NCI-H146 (cell line): ENCODE measurements around the gene GPNMB.

Experiments
- DNase-seq: peaks from one replicate; lab custom pipeline; 2025; lab: John Stamatoyannopoulos, UW

GPNMB gene

DNA sequence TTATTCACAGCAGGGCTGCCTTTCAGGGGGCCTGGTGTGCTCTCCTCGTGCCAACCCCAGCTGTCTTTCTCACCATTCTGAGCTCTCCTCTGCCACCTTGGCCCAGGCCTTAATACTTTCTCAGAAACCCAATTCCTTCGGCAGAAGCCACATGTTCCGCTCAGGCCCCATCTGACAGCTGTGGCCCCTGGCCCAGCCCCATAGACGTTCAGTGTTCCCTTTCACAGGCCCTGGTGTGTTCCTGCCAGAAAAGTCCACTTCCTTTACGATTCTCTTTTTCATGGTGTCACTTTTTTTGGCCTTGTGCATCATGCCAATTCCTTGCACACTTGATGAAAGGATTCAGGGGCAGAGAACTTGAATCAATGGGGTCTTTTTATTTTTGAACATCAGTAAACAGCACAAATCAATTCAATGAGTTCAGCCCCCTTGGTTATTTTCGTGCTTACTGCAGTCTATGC is 15.9 kb upstream of the GPNMB start:
- no peak for DNase-seq

DNA sequence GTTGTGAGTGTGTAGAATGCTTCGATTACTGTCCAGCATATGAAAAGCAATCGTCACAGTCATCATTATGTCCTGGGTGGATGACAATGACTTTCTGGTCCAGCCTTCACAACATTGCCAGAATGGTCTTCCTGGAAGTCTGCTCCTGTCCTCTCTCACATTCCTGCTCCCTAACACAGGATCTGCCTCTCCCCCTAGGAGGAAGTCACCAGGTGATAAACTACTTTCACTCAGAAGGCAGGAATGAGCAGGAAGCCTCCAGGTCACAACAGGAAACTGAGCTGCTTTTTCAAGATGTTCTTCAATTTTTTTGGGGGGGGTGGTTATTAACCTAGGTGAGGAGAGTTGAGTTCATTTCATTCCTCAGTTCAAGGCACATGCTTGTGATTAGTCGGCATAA is 13.6 kb upstream of the GPNMB start:
- DNase-seq = no peak

DNA sequence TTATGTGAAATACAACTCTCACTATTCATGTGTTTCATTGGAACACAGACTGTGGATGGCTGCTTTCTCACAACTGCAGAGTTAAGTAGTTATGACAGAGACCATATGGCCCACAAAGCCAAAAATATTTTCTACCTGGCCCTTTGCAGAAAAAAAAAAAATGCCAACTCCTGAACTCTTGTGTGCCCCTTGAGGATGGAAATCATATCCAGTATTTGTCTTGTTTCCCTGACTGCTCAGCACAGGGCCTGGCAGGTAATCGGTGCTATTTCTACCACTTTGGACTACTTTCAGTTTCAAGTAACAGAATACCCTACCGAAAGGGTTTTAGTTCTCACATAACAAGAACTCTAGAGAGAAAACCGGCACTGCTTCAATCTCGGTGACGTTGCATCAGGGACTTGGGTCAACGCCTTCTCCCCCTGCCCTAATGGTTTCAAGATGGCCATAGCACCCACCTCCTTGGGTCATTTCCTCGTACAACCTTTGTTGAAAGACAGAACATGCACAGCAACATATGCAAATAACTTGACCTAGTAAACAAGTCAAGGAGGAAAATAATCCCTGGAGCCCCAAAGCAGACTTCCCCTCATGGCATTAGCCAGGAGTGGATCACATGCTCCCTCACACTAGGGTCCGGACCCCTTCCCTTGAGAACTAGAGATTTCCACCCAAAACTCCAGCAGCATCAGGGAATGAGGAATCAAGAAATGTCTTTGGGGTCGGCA is 11.8 kb upstream of the GPNMB start:
- no peak for DNase-seq

DNA sequence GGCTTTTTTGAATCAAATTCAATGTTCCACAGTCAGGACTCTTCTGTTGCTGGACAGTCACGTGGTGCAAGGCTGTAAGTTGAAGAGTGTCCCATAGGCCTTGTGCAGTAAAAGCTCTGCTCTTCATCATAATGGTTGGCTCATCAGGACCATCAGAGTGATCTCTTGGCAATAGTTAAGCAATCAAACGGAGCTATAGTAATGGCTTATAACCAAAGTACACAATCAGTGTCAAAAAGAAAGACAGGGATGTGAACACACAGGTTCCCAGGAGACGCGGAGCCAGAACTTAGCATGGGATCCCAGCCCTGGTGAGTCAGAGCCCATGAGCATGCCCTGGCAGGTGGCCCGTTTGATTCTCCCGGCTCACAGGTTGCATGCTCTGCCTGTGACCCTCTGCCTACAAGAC is 10.8 kb upstream of the GPNMB start:
- no peak for DNase-seq

DNA sequence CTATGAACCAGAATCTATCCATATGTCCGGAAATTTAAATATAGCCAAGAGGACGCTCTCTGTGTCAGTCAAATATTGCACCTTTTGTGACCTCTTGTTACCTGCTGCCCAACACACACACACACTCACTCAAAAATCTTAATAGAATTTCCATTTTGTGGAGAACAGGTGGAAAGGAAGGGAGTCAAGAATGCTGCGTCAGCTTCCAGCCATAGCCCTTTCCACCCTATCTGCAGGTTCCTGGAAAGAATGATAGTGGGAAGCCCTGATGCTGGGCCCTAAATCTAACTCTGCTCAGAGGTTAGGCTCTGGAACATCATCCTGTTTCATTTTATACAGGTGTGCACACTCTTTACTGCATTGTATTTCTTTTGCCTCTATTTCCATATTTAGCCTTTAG is 9.6 kb upstream of the GPNMB start:
- DNase-seq = no peak

DNA sequence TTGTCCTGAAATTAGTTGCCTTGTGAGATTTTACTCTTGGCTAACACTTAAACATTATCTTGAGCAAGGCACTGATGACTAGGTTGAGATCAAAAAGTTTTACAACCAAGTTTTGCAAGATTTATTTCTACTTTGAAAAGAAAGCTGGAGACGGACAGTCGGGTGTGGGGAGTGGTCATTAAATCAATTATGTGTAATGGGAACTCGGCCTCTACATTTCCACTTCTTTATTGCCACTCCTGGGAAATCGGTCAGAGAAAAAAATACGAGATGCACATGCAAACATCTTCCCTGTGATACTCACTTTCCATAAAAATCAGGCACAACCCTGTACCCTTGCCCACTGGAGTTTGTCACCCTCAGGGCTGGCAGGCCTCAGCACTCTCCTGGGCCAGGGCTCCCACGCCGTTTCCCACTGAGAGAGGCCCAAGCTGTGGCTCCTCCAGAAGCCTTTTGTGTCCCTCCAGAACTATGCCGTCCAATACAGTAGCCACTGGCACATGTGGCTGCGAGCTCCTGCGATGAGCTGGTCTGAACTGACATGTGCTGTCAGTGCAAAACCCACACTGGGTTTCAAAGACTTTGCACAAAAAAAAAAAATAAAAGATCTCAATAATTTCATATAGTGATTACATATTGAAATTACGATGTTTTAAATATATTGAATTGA is 7.5 kb upstream of the GPNMB start:
- no peak for DNase-seq

DNA sequence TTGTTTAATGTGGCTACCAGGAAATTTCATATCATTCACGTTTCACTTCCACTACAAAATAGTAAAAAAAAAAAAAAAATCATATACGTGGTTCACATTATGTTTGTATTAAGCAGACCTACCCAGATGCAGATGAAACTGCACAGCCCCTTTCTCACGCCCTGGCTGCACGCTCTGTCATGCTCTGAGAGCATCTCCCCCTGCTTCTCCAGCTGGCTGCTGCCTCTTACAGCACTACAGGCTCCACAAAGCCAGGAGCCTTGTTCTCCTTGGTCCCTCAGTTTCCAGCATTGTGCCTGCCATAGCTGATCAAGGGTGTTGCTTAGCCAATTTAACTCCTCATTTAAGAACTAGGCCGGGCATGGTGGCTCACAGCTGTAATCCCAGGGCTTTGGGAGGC is 6.9 kb upstream of the GPNMB start:
- DNase-seq = no peak

DNA sequence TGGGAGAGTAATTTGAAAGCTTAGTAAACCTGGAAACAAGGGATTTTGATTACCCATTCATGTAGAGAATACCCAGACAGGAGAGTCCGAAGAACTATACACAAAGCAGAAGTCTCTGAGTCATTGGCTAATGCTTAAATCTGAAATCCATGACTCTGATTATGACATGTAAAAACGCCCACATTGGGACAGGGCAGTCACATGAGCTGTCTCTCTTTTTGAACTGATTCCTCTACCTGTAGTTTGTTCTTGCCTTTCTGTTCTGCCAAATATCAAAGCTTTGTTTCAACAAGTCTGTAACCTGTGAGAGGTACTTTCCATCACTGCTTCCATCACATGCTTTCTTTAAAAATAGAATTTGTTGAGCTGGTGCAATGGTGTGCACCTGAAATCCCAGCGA is 4.3 kb upstream of the GPNMB start:
- no peak for DNase-seq

DNA sequence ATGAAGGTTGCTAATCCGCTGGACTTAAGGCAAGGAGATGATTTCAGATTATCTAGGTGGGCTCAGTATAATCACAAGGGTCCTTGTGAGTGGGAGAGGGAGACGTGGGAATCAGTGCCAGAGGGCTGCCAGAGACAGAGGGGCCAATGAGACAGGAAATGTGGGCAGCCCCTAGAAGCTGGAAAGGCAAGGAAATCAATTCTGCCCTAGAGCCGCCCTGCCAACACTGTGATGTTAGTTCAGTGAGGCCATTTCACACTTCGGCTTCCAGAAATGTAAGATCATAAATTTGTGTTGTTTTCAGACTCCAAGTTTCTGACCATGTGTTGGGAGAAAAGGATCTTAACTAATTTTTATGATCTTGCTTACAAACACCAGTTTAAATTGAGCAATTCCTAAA is 3.6 kb upstream of the GPNMB start:
- DNase-seq = no peak

DNA sequence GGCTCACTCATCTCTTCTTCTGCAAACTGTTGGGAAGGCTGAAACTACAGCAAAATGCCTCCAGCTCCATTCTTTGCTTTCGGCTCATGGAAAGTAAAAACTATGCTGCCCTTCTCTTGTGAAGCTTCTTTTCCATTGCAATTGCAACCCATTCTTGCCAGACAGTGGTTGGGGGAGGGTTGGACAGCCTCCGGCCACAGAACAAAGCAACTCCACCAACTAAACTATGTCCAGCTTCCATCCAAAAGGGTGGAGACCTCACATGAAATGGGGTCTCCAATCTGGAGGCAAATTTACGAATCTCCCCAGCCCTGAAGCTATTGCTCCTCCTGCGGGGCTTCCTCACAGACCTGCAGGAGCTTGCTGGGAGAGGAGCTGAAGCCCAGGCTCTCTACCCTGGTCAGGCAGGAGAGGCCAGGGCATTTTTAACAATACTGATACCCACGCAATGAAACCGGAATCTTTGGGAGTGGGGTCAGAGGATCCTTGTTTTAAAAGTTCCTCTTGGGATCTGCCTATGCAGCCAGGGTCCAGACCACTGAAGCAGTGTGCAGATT is 549 bp downstream of the GPNMB start:
- DNase-seq = no peak

DNA sequence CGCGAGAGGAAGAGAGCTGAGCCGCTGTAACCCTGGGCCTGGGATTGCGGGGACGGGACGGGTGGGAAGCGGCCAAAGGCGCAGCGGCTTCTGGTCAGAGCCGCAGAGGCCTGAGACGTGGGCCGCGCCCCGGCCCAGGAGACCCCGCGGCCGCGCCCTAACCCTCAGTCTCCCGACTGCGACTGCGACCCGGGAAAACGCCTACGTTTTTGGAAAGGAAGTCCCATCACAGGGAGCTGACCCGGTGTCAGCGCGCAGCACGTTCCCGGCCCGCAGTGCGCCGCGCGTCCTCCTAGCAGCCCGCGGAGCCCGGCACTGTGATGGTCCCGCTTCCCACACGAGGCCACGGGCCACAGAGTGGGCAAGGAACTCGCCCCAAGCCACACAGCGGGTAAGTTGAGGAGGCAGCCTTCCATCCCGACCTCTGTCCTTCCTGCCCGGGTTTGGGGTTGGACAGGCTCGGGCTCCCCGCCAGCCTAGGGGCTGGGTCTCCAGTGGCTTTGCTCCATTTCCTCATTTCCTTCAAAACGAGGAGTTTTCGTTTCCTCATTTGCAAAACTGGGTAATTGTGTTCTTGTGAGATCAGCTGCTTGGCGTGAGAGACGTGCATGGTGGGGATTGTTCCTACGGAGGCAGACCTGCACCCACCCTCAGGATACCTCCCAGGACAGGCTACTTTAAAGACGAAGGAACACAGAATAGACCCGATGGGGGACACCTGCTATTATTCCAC is 1.2 kb downstream of the GPNMB start:
- no peak for DNase-seq

DNA sequence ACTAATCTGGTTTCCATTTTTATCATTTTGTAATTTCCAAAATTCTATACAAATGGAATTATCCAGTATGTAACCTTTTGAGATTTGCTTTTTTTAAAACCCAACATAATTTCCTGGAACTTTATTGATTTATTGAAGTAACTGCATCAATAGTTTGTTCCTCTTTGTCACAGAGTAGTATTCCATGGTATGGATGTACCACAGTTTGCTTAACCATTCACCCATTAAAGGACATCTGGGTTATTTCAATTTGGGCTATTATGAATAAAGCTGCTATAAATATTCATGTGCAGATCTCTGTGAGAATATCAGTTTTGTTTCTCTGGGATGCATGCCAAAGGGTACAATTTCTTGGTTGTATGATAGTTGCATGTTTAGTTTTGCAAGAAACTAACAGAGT is 2.9 kb downstream of the GPNMB start:
- no peak for DNase-seq

DNA sequence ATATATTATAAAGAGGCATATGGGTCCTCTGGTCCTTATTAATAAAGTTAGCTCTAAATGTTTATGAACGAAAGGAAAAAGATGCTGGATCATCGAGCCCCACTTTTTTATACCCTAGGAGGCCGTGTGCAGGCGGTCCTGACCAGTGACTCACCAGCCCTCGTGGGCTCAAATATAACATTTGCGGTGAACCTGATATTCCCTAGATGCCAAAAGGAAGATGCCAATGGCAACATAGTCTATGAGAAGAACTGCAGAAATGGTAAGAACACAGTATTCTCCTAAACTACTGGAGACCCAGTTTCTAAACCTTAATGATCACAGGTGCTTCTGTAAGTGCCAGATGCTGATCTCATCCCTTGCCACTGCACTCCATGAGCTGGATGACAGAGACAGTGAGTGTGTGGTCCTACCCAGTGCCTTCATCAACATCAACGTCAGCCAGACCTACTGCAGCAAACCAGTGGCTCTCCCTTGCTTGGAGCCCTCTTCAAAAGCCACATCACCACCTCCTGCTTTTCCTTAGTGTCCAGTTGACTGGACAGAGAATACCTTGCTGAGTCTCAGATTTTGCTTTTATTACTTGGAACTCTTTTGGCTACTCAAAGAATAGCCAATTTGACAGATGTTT is 7.6 kb downstream of the GPNMB start:
- DNase-seq = no peak

DNA sequence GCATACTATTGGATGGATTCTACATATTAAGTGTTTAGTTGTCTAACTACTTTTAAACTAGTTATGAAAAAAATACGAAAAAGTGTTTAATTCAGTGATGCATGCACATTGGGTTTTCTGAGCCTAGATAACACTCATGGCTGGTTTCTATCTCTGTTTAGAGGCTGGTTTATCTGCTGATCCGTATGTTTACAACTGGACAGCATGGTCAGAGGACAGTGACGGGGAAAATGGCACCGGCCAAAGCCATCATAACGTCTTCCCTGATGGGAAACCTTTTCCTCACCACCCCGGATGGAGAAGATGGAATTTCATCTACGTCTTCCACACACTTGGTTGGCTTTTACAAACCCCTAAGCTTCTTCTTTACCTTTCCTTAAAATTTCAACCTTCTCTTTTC is 10.2 kb downstream of the GPNMB start:
- no peak for DNase-seq

DNA sequence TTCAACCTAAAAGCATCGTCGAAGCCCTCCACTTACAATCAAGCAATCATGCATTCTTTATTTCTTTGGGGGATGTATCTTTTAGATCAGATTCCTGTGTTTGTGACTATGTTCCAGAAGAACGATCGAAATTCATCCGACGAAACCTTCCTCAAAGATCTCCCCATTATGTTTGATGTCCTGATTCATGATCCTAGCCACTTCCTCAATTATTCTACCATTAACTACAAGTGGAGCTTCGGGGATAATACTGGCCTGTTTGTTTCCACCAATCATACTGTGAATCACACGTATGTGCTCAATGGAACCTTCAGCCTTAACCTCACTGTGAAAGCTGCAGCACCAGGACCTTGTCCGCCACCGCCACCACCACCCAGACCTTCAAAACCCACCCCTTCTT is 13.8 kb downstream of the GPNMB start:
- DNase-seq = no peak

DNA sequence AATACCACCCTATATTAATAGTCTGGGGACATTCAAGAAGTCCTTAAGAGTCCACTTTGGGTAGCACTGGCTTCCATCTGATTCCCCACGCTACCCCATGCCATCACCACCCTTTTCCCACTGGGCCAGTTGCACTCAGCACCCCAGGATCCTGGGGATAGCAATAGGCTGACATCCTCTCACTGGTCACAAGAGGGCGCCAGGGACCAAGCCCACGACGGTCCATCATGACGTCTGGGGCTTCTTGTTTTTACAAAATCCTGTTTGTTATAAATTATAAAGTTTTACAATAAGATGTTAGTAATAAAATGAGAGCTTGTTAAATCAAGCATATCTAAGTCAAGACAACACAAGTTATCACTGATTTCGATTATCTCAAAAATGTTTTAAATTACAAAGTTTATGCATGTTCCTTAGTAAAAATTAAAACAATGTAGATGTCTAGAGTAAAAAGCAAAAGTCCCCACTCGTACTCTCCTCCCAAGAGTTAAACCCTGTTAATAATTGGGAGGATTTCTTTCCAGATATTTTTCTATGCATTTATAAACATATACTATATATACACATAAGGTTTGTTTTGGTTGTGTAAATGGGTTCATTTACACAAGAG is 15.4 kb downstream of the GPNMB start:
- peak; percentile 63 for DNase-seq

DNA sequence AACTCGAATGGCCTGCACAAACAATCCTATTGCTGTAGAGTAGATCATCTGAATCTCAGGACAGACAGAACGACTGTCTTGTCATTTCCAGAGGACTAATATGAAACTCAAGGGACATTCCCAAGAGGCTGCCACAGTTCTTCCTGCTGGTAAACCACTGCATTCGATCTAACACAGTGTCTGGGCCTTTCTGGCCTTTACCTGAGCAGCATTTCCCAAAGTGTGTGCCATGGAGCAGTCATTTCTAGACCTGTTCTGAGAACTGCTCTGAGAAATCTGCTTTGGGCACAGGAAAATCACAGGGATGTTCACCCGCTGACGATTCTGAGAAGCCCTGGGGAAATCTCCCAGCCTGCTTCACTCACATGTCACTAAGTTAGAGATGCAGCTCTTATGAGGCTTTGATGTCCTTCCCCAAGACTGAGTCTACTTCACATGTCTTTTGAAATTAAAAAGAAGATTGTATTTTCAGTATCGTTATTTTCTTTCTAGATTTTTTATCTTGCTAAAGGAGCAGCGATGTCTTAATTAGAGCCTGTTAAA is 18.4 kb downstream of the GPNMB start:
- no peak for DNase-seq

DNA sequence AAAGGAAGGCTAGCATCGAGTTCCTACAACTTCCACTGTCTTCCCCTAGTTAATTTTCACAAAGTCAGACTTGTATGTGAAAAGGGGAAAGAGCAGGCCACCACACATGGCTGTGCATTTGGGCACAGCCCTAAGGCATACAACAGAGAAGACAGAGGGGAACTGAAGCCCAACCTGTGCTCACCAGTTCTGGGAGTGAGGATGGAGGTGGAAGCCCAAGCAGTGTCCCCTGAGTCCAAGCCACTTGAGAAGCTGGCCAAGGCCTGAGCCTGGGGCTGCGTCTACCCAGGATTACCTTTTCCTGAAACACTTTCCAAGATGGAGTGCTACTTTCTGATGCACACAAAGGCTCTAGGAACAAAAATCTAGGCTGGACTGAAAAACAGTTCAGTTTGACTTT is 20.3 kb downstream of the GPNMB start:
- no peak for DNase-seq

DNA sequence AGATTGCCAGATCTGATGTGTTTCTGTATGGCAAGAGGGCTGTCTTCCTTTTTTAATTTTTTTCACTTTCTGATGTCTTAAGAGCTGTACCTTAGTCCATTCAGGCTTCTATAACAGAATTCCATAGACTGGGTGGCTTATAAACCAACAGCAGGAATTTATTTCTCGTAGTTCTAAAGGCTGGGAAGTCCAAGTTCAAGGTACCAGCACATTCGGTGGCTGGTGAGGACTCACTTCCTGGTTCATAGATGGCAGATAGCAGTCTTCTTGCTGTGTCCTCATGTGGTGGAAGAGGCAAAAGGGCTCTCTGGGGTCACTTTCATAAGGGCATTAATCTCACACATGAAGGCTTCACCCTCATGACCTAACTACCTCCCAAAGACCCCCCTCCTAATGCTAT is 20.8 kb downstream of the GPNMB start:
- no peak for DNase-seq

DNA sequence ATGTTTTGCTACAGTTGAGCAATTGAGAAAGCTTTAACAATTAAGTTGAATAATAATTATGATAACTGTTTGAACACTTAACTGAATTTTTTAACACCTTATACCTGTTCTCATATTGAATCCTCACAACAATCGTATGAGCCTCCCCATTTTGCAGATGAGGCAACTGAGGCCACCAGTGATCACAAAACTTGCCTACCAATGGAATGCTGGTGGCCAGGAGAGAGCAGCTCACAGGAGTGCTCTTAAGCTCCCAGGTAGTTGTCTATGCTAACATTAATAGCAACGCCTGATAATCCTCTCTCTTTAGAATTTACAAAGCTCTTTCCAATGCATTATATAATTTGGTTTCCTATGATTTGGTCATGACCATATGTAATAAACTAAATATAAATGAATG is 21.6 kb downstream of the GPNMB start:
- no peak for DNase-seq

DNA sequence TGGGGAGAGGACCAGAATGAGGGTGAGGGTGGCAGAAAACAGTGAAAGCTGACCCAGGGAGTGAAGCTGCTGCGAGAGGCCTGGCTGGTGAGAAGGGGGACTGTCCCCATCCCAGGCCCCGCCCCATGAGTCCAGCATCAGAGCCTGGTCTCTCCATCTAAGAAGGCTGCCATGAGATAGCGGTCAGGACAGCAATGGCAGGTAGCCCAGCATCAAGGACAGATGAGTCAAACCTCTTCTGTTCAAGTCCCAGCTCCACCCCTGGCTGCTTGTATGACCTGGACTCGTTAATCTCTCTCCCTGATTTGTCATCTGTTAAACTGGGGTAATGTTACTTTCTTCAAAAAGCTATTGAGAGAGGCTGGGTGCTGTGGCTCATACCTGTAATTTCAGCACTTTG is 22.2 kb downstream of the GPNMB start:
- DNase-seq = no peak

DNA sequence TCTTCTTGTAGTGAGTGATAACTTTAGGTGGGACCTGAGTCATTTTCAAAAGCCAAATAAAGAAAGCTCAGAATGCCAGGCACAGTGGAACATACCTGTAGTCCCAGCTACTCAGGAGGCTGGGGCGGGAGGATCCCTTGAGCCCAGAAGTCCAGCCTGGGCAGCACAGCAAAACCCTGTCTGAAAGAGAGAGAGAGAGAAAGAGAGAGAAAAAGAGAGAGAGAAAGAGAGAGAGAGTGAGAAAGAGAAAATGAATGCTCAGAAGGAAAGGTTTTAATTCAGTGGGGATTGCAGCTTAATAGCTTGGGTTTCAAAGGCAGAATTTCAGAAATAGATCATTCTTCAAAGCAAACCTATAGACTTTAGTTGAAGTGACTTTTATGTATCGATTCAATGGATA is 25.7 kb downstream of the GPNMB start:
- DNase-seq = no peak
